ENCODE data around the gene IRF9.
"Not testable (repeated sequence)": the region's sequence is repeated elsewhere in the genome, so short reads cannot be mapped to it uniquely, and the experiment has no call there.

IRF9 gene

DNA sequence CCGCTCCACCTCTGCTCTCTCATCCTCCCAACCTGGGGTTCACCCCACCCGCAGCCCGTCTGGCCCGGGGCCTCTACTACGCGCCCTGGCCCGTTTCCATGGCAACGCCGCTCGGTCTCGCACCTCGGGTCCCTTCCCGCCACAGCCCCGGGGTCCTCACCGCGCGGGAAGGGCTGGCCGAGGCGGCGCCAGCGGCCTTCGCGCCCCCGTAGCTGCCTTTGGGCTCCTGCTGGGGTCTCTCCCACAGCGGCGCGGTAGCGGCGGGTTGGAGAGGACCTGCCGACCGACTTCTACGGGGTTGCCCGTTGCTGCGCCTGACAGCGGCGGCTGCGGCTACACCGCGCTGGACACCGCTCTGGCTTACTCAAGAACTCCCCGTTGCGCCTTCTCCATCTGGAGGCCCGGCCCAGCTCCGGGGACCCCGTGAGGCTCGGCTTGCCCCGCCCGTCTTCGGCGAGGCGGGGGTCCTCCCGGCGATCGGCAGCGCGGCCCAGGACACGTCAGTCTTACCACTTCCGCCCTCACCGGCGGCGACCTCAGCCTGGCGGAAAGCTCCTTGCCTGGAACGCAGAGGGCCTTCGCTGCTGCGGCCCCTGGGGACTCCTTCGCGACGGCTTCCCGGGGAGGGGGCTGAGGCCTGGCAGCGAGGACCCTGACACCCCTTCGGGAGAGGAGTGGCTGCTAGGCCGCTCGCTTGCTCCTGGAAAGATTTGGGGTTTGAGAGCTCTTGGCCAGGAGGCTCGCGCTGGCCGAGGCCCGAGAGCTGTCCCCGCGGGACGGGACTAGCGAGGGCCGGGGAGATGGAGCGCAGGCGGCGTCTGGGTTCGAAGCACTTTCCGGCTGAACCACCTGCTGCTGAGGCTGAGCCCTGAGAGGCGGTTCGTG is 34.4 kb downstream of the IRF9 start, which contains the start of gene TM9SF1:
TSS of gene TM9SF1 (minus strand) at position 256 of the 885 bp plus-strand sequence. CDS start 422 bp downstream, outside the sequence.
- DNase-seq: peak; percentile 82

- DNase-seq: no peak
These were observed 35.3 kb downstream of the IRF9 start for GRCh38 chr14:24196071-24197055.

- no peak for DNase-seq
These were observed 36.0 kb downstream of the IRF9 start for GRCh38 chr14:24197056-24197450.

DNA sequence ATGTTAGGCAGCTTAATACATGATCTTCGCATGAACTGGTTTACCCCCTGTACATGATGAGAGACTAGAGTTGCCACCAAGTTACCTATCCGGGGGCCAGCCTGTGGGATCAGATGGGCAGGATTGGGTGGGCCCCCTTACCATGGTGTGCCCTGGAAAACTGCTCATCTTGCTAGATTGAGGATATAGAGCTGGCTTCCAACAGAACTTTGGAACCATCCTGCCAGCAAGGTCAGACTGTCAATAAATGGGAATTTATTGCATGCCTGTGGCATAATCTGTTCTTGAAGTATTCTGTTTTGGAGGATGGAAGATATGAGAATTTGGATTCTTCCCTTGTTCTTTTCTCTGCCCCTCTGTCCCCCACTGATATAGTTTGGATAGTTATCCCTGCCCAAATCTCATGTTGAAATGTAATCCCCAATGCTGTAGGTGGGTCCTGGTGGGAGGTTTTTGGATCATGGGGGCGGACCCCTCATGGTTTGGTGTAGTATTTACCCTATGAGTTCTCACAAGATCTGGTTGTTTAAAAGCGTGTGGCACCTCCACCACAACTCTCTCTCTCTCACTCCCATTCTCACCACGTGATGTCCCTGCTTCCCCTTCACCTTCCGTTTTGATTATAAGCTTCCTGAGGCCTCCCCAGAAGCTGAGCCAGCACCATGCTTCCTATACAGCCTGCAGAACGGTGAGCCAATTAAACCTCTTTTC is 37.9 kb downstream of the IRF9 start:
- DNase-seq: no peak

DNA sequence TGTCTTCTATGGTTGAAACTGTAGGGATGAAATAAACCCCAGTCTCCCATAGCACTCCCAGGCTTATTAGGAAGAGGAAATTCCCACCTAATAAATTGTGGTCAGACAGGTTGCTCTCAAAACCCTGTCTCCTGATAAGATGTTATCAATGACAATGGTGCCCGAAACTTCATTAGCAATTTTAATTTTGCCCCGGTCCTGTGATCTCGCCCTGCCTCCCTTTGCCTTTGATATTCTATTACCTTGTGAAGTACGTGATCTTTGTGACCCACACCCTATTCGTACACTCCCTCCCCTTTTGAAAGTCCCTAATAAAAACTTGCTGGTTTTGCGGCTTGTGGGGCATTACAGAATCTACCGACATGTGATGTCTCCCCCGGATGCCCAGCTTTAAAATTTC is 41.5 kb downstream of the IRF9 start:
- DNase-seq: not testable (repeated sequence)

DNA sequence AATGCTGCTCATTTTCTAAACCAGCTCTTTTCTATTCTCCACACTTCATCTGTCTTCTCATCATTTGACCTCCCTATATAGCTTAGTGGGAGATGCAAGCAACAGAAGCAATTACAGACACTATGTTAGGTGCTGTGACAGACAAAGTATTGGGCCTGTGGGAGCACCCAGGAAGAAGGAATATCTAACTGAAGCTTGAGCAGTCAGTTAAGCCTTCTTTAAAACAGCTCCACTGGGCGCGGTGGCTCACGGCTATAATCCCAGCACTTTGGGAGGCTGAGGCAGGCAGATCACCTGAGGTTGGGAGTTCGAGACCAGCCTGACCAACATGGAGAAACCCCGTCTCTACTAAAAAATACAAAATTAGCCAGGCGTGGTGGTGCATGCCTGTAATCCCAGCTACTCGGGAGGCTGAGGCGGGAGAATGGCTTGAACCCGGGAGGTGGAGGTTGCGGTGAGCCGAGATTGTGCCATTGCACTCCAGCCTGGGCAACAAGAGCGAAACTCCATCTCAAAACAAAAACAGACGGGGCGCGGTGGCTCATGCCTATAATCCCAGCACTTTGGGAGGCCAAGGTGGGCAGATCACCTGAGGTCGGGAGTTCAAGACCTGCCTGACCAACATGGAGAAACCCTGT is 42.3 kb downstream of the IRF9 start:
- DNase-seq: not testable (repeated sequence)

DNA sequence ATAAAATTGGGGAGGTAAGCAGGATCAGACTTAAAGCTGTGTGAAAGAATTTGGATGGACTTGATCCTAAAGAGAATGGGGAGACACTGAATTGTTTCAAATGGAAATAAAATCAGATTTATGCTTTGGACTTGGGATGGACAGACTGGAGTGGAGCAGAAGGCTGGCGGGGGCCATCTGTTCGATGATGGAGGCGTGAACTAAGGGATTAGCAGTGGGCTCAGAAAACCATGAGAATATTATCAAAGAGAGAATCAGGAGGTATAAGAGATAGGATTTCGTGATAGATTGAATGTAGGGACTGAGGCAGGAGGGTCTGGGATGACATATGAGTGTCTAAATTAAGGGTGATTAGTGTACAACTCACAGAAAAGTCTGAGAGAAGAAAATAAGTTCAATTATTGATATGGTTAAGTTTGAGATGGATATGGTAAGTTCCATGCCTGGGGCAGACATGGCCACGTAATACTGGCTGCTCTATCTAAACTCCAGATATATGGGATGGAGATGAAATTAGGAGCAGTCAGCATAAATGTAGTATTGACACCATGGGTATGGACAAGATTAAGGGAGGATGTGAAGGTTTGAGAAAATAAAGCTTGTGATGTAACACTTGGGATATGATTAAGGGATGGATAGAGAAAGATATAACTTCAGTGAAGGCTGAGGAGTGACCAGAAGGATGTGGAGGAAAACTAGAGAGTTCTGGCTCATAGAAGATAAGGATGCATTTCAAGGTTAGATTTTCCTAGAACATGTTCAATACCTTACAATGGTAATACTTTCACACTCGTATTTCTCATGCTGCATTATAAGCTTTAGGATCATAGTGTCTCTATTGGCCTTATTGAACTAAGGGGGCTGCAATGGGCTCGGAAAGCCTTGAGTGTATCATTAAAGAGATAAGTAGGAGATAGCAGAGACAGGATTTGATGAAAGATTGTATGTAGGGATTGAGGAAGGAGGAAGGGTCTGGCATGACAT is 43.4 kb downstream of the IRF9 start:
- no peak for DNase-seq

GRCh38 chr14:24206260-24207103 is 45.4 kb downstream of the IRF9 start:
- no peak for DNase-seq

DNA sequence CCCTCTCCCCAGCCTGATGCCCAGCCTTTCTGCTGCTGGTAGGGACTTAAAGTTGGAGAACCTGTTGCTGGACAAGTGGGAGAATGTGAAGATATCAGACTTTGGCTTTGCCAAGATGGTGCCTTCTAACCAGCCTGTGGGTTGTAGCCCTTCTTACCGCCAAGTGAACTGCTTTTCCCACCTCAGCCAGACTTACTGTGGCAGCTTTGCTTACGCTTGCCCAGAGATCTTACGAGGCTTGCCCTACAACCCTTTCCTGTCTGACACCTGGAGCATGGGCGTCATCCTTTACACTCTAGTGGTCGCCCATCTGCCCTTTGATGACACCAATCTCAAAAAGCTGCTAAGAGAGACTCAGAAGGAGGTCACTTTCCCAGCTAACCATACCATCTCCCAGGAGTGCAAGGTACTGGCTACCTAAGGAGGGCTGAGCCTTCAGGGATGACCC is 46.1 kb downstream of the IRF9 start:
- no peak for DNase-seq

DNA sequence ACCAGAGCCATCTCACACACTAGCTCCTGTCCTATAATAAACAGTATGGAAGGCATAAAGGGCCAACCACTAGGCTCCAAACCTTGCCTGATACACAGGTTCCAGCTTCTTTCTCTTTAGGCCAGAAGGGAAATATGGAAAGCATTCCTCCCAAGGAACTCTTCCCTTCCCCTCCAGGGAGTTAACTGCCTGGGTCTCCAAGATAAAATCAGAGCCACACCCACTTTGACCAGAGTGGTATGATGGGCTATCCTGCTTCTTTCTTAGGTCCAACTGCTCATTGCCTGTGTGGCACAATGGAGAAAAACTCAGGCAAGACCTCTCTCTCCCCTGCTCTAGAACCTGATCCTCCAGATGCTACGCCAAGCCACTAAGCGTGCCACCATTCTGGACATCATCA is 46.6 kb downstream of the IRF9 start:
- no peak for DNase-seq

DNA sequence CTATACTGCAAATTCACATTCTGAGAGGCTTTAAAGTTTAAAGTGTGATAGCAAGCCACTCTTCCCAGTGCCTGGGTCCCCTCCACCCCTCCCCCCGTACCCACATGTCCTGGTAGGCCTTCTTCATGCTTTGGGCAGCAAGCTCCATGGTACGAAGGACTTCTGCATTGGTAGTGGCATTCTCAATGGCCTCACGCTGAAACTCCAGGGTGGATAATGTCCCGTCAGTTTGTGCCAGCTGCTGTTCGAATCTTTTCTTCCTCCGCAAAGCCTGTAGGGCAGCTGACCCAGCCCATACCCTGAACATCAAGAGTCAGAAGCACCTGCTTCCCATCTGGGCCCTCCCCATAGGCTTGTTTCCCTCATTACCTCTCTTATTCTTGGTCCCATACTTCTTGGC is 50.2 kb downstream of the IRF9 start:
- no peak for DNase-seq

DNA sequence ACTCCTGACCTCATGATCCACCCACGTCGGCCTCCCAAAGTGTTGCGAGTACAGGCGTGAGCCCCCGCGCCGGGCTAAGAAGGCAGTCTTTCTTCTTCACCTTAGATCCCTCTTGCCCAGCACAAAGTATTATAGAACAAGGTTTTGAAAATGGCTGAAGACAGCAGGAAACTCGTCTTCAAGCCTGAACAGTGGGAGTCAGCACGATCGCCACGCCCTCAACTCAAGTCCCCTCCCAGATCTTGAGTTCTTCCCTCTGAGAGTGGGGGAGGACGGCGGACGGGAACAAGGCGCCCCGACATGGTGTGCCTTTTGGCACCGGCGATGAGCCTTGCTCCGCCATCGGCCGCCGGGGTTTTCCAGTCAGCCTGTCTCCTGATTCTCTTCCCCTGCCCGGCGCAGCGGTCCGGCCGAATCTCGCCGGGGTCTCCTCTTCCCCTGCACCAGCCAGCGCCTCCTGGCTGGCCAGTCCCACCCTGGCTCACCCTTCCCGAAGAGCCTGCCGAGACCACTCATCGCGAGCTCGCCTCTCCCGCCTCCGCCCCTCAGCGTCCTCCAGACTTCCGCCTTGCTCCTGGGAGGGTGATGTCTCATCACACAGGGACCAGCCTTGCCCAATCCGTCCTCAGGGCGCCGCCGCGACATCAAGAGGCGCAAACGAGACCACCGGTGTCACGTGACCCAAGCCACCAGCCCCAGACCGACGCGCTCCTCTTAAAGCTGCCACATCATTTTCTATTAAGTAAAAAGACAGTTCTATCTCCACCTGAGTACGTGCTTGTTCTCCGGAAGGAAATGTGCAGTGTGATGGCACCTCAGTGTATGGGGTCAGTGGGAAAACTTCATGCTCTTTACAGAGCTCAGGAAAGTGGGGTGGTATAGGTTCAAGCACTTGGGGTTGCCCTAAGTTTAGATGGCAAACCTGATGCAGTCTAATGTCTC is 52.1 kb downstream of the IRF9 start, which contains the start of gene CHMP4A:
TSS of gene CHMP4A (minus strand) at position 565 of the 942 bp plus-strand sequence. CDS start at position 516, 49 bp downstream.
- peak; percentile 71 for DNase-seq

DNA sequence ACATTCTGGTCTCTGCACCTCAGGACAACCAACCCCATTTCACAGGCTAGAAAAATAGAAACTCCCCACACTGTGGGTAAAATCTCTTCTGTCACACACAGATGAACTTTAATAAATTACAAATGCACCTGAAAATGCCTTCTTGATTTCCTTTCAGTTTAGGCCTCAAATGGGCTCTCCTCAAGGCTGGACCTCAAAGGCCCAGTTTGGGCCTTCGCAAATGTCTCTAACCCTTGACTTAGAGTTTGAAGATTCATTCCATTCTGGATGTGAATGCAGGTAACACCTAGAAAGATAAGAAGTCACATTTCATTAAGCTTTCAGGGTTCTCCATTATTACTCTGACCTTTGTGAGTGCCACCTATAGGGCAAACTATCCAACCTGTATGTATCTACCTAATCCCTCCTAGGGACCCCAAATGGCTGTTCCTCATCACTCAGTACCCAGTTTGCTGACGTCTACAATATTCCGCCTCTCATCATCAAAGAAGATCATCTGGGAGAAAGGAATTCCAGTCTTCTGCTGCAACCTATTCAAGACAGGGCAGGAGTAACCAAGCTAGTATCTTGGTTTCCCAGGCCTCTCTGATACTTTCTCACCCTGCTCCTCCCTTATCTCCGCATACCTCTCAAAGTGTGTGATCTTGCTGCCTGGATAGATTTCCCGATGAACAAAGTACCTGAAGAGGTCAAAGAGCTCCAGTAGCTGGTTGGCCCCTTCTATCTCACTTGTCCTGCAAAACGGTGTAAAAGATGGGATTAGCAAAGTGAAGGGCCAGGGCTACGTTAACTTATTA is 53.0 kb downstream of the IRF9 start:
- DNase-seq: no peak

GRCh38 chr14:24215495-24216344 is 54.7 kb downstream of the IRF9 start, which contains the start of gene MDP1:
TSS of gene MDP1 (minus strand) at chr14:24216066. CDS start at chr14:24215955, 111 bp downstream.
- DNase-seq: peak; percentile 55
